Left lung (tissue), 10 donors: ENCODE data around the gene CEBPA. TPM values are rescaled to one million over a fixed set of nuclear protein-coding genes. Genes with fewer than 3 reads are reported as not detected.

ENCODE experiments used
- ATAC-seq: fragments of 200-7000 bp; cut with Tn5 transposase; one replicate; pipeline ENCODE4 v1.9.1; 2020; ENCODE audit warnings: moderate library complexity
- DNase-seq, 4 donors: peaks; one replicate each; pipeline ENCODE4 v3.0.0-alpha.2; 2013 to 2020
- H3K27ac ChIP-seq, 2 donors: fragments of 200-600 bp; sonication (generic) in 1 of 2; one replicate each; pipeline versions ENCODE4 v1.5.0 to v1.8.0; 2020 to 2021
- H3K27me3 ChIP-seq, 2 donors: fragments of 200-600 bp; sonication (generic) in 1 of 2; one replicate each; pipeline versions ENCODE4 v1.5.0 to v1.8.0; 2020 to 2021
- H3K36me3 ChIP-seq, 2 donors: fragments of 200-600 bp; sonication (generic) in 1 of 2; one replicate each; pipeline versions ENCODE4 v1.5.0 to v1.8.0; 2020 to 2021
- H3K4me1 ChIP-seq, 2 donors: fragments of 200-600 bp; one replicate each; pipeline ENCODE4 v1.8.0; 2021
- H3K4me3 ChIP-seq, 2 donors: fragments of 200-600 bp; sonication (generic) in 1 of 2; one replicate each; pipeline versions ENCODE4 v1.5.0 to v1.8.0; 2020 to 2021; ENCODE audit warnings: mild to moderate bottlenecking in 1 of 2
- H3K9me3 ChIP-seq, 2 donors: fragments of 200-600 bp; sonication (generic) in 1 of 2; one replicate each; pipeline versions ENCODE4 v1.5.0 to v1.8.0; 2020 to 2021
- intact Hi-C, 2 donors: fragments of 100-400 bp; cut with DNase I; formaldehyde crosslinking; loops; one replicate each; pipeline versions ENCODE4 v1.11.2 to v1.14.2; 2022
- polyA plus RNA-seq, 6 donors: library from polyadenylated mRNA; unstranded; fragments of 120-200 nt; gene quantifications; one replicate each; pipeline ENCODE4 v1.2.1, GENCODE V29; 2013; ENCODE audit not compliant: insufficient read length in 6 of 6
- total RNA-seq, 2 donors: library from RNA; stranded (reverse); fragmentation: NEBNext Ultra II Directional; extraction: Animal tissue kit (Norgen Biotek cat#: 25700); gene quantifications; one replicate each; pipeline ENCODE4 v1.2.1, GENCODE V29; 2021
- TF ChIP-seq, protein P1 (sequence below), 2 donors: fragments of 200-600 bp; sonication (generic) in 1 of 2; IDR thresholded peaks; one replicate each; pipeline versions ENCODE4 v1.5.0 to v1.8.0; 2021; ENCODE audit warnings: antibody characterized with exemption in 2 of 2
- donor health status: DM: no; HTN: yes; CAD: no.
- donor health status: DM: no; HTN: no; CAD: no.

CEBPA gene
- total and polyA plus RNA-seq, 8 donors, result 11.2 to 93.8 (median 16.5) TPM

- TF ChIP-seq, protein P1, sequence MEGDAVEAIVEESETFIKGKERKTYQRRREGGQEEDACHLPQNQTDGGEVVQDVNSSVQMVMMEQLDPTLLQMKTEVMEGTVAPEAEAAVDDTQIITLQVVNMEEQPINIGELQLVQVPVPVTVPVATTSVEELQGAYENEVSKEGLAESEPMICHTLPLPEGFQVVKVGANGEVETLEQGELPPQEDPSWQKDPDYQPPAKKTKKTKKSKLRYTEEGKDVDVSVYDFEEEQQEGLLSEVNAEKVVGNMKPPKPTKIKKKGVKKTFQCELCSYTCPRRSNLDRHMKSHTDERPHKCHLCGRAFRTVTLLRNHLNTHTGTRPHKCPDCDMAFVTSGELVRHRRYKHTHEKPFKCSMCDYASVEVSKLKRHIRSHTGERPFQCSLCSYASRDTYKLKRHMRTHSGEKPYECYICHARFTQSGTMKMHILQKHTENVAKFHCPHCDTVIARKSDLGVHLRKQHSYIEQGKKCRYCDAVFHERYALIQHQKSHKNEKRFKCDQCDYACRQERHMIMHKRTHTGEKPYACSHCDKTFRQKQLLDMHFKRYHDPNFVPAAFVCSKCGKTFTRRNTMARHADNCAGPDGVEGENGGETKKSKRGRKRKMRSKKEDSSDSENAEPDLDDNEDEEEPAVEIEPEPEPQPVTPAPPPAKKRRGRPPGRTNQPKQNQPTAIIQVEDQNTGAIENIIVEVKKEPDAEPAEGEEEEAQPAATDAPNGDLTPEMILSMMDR (IDR thresholded peaks at IDR 0.05), result no peak
- Histone ChIP-seq H3K36me3 (no peaks in the 10 kb centered on the region), H3K27me3 (peaks cover 0 to 7% of the 10 kb centered on the region in 2 donors), H3K27ac (no peak overlapping the region), H3K4me3 (no peak overlapping the region), H3K4me1 (peaks cover 9 to 83% of the 10 kb centered on the region in 2 donors), H3K9me3 (peaks cover 0 to 16% of the 10 kb centered on the region in 2 donors)
- intact Hi-C loops, result no loop called here
- no peak for DNase-seq
- ATAC-seq, result no peak
Observed at GRCh38 chr19:33288666-33289065, 13.7 kb downstream of the CEBPA start.

DNA sequence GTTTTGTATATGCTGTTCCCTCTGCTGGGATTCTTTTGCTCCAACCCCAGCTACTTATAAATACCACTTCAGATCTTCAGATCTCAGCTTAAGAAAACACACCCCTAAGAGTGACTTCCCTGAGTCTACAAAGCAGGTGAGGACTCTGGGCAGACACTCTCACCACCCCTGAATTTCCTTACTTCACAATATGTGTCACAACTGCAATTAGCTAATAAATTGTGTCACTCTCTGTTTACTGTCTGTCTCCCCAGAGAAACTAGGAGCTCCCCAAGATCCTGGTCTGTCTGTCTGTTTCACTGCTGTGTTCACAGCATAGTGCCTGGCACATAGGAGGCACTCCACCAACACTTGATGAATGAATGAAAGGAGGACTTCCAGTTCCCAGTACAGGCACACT is 14.4 kb downstream of the CEBPA start:
- ATAC-seq (peak; percentile 2), DNase-seq (no peak)
- Histone ChIP-seq H3K4me1 (peaks cover 7 to 75% of the 10 kb centered on the region in 2 donors), H3K27ac (peak overlapping the region in 1 of 2 donors; percentile 80), H3K36me3 (no peaks in the 10 kb centered on the region), H3K9me3 (peaks cover 0 to 16% of the 10 kb centered on the region in 2 donors), H3K27me3 (peaks cover 0 to 7% of the 10 kb centered on the region in 2 donors), H3K4me3 (no peak overlapping the region)
- TF ChIP-seq, protein P1 (IDR thresholded peaks at IDR 0.05), result no peak
- intact Hi-C loops, result no loop called here

DNA sequence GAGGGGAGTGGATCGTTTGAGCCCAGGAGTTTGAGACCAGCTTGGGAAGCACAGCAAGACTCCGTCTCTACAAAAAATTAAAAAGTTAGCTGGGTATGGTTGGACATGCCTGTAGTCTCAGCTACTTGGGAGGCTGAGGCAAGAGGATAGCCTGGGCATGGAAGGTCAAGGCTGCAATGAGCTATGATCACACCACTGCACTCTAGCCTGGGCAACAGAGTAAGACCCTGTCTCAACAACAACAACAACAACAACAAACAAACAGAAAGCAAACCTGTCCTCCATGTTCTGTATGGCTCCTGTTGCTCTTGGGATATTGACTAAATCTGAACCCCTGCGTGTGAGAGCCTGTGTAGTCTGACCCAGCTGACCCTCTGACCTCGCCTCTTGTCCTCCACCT is 14.9 kb downstream of the CEBPA start:
- TF ChIP-seq, protein P1 (IDR thresholded peaks at IDR 0.05), result no peak
- H3K4me3 ChIP-seq, result no peak overlapping the region
- H3K9me3 ChIP-seq, result peaks cover 0 to 16% of the 10 kb centered on the region in 2 donors
- intact Hi-C loops, result no loop called here
- H3K36me3 ChIP-seq, result no peaks in the 10 kb centered on the region
- ATAC-seq (no peak), DNase-seq (peak in 1 of 4 donors; percentile 9)
- peak overlapping the region in 1 of 2 donors; percentile 80 for H3K27ac ChIP-seq
- peaks cover 0 to 7% of the 10 kb centered on the region in 2 donors for H3K27me3 ChIP-seq
- H3K4me1 ChIP-seq, result peaks cover 5 to 72% of the 10 kb centered on the region in 2 donors

DNA sequence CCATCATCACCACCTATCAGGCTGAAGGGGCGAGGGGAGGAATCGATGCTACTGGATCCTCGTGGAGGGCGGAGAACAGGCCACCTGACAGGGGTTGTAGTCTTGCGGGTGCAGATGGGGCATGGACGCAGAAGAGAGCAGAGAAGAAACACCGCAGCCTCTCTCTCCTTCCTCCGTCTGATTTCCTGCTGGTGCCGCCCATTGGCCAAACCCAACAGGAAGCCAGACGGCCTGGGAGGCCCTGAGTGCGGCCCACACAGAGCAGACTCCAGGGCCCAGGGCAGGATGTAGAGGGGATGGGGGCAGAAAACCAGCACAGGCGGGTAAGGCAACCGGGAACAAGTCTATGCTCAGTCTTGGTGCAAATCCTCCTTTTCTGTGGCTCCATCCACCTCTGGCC is 15.4 kb downstream of the CEBPA start:
- peak overlapping the region in 1 of 2 donors; percentile 80 for H3K27ac ChIP-seq

GRCh38 chr19:33285441-33285927 is 16.9 kb downstream of the CEBPA start:
- peaks cover 0 to 16% of the 10 kb centered on the region in 2 donors for H3K9me3 ChIP-seq
- H3K4me1 ChIP-seq, result peaks cover 5 to 68% of the 10 kb centered on the region in 2 donors
- ATAC-seq (peak; percentile 22), DNase-seq (no peak)
- TF ChIP-seq, protein P1 (IDR thresholded peaks at IDR 0.05), result no peak
- peak overlapping the region in 1 of 2 donors; percentile 37 for H3K27ac ChIP-seq
- no peak overlapping the region for H3K4me3 ChIP-seq
- peaks cover 0 to under 1% of the 10 kb centered on the region in 2 donors for H3K27me3 ChIP-seq
- H3K36me3 ChIP-seq, result no peaks in the 10 kb centered on the region
- intact Hi-C loops, result no loop called here

More for the DNA sequence above, 15.4 kb downstream of the CEBPA start:
- intact Hi-C loops, result no loop called here
- Histone ChIP-seq H3K4me3 (no peak overlapping the region), H3K9me3 (peaks cover 0 to 16% of the 10 kb centered on the region in 2 donors), H3K36me3 (no peaks in the 10 kb centered on the region), H3K27me3 (peaks cover 0 to 7% of the 10 kb centered on the region in 2 donors), H3K4me1 (peaks cover 5 to 68% of the 10 kb centered on the region in 2 donors)
- TF ChIP-seq, protein P1 (IDR thresholded peaks at IDR 0.05), result no peak
- peak in 1 of 4 donors; percentile 87 for DNase-seq
- no peak for ATAC-seq
